ENCODE results near the gene GRIA3.
"Not testable (repeated sequence)": the region's sequence is repeated elsewhere in the genome, so short reads cannot be mapped to it uniquely, and the experiment has no call there.

GRIA3 gene

GRCh38 chrX:123477673-123478072, 293.6 kb downstream of the GRIA3 start:
- no peak for DNase-seq

- DNase-seq, result no peak
These were observed 298.1 kb downstream of the GRIA3 start for GRCh38 chrX:123481913-123482851.

- no peak for DNase-seq
These were observed 302.2 kb downstream of the GRIA3 start for GRCh38 chrX:123486297-123486696.

GRCh38 chrX:123487236-123487635, 303.2 kb downstream of the GRIA3 start:
- DNase-seq, result no peak

GRCh38 chrX:123487669-123488068, 303.6 kb downstream of the GRIA3 start:
- DNase-seq, result no peak

GRCh38 chrX:123489011-123489410, 304.9 kb downstream of the GRIA3 start:
- no peak for DNase-seq

- DNase-seq, result no peak
These were observed 309.8 kb downstream of the GRIA3 start for GRCh38 chrX:123493857-123494256.

GRCh38 chrX:123499787-123500186, 315.7 kb downstream of the GRIA3 start:
- no peak for DNase-seq

GRCh38 chrX:123504047-123504446, 320.0 kb downstream of the GRIA3 start:
- no peak for DNase-seq

GRCh38 chrX:123504630-123505270, 320.7 kb downstream of the GRIA3 start:
- DNase-seq, result no peak

GRCh38 chrX:123513585-123514278, 329.7 kb downstream of the GRIA3 start:
- no peak for DNase-seq

- not testable (repeated sequence) for DNase-seq
These were observed 330.2 kb downstream of the GRIA3 start for GRCh38 chrX:123514279-123514640.

- DNase-seq, result no peak
These were observed 334.7 kb downstream of the GRIA3 start for GRCh38 chrX:123518791-123519190.

- DNase-seq, result no peak
These were observed 341.1 kb downstream of the GRIA3 start for GRCh38 chrX:123525123-123525725.

GRCh38 chrX:123530726-123531125, 346.6 kb downstream of the GRIA3 start:
- DNase-seq, result not testable (repeated sequence)

All from activated CD4-positive, alpha-beta T cell treated with anti-CD3 and anti-CD28 coated beads, Interleukin-2, amount 50 U/mL, for 4 hours (primary cell).